ENCODE results near the gene ZNF799.

DNA sequence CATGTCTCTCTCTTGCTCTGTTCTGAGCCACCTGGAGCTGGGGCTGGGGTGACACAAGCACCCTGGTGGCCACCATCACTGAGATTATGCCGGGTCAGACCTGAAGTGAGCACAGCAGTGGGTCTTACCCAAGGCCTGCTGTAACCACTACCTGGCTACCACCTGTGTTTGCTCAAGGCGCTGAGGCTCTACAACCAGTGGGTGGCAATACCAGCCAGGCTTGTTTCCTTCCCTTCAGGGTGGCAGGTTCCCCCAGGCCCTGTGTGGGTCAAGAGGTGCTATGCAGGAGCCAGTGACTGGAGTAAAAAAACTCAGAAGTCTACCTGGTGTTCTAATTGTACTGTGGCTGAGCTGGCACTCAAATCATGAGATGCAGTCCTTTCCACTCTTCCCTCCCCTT, 47.7 kb upstream of the ZNF799 start:
- TF ChIP-seq, protein P1, sequence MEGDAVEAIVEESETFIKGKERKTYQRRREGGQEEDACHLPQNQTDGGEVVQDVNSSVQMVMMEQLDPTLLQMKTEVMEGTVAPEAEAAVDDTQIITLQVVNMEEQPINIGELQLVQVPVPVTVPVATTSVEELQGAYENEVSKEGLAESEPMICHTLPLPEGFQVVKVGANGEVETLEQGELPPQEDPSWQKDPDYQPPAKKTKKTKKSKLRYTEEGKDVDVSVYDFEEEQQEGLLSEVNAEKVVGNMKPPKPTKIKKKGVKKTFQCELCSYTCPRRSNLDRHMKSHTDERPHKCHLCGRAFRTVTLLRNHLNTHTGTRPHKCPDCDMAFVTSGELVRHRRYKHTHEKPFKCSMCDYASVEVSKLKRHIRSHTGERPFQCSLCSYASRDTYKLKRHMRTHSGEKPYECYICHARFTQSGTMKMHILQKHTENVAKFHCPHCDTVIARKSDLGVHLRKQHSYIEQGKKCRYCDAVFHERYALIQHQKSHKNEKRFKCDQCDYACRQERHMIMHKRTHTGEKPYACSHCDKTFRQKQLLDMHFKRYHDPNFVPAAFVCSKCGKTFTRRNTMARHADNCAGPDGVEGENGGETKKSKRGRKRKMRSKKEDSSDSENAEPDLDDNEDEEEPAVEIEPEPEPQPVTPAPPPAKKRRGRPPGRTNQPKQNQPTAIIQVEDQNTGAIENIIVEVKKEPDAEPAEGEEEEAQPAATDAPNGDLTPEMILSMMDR (IDR thresholded peaks at IDR 0.05; ENCODE audit: low read depth, low read length, poor library complexity, severe bottlenecking): no peak
- TF ChIP-seq EZH2phosphoT487 (IDR thresholded peaks at IDR 0.05; ENCODE audit: borderline replicate concordance, low read length): no peak
